GM18951 (cell line): ENCODE results near the gene TOR1B.
A peak's percentile ranks its signal among the peaks of the same experiment; 100 is the strongest.
"Not testable (repeated sequence)": the region's sequence is repeated elsewhere in the genome, so short reads cannot be mapped to it uniquely, and the experiment has no call there.

Experiments used
- POLR2A ChIP-seq: IDR thresholded peaks from 4 replicates; pipeline ENCODE4 v1.6.1; 2011; ENCODE audit warnings: mild to moderate bottlenecking; ENCODE audit not compliant: insufficient read length, insufficient read depth; ENCODE audit errors: extremely low read depth
- in situ Hi-C: fragments of 300-500 bp; cut with MboI; formaldehyde crosslinking; loops from one replicate; pipeline ENCODE4 v1.12.0; 2022; ENCODE audit warnings: low sequenced_read_pairs, mixed read lengths, inconsistent platforms; ENCODE audit not compliant: unreplicated experiment

TOR1B gene, protein sequence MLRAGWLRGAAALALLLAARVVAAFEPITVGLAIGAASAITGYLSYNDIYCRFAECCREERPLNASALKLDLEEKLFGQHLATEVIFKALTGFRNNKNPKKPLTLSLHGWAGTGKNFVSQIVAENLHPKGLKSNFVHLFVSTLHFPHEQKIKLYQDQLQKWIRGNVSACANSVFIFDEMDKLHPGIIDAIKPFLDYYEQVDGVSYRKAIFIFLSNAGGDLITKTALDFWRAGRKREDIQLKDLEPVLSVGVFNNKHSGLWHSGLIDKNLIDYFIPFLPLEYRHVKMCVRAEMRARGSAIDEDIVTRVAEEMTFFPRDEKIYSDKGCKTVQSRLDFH

GRCh38 chr9:129802833-129803675 is at the start of gene TOR1B:
Gene TOR1B, plus strand, starts transcription at chr9:129803184. Its CDS starts 29 bp downstream, at chr9:129803213.
- TF ChIP-seq POLR2A, result peak; percentile 86
- in situ Hi-C loops, result no loop called here

- in situ Hi-C loops, result no loop called here
- TF ChIP-seq POLR2A, result no peak
Observed at GRCh38 chr9:129755151-129755550, 47.8 kb upstream of the TOR1B start.

DNA sequence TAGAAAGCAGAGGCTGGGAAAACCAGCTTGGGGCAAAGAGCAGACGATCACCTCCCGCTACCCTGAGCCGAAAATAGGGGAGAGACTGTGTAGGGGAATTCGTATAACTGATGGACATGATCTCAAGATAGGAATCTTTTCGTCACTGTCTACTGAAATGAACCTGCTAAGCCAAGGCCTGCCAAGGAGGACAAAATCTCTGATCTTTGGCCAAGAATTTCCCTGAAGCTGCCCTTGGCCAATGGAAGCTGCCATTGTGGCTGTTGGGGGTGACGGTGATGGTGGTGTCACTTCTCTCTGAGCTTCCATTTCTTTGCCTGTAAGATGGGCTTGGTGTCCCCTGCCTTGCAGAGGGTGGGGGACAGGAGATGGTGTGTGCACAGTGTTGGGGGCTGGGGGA is 46.8 kb upstream of the TOR1B start:
- TF ChIP-seq POLR2A, result no peak
- in situ Hi-C loops, result no loop called here

GRCh38 chr9:129757045-129757444 is 45.9 kb upstream of the TOR1B start:
- in situ Hi-C loops, result no loop called here
- TF ChIP-seq POLR2A, result no peak

DNA sequence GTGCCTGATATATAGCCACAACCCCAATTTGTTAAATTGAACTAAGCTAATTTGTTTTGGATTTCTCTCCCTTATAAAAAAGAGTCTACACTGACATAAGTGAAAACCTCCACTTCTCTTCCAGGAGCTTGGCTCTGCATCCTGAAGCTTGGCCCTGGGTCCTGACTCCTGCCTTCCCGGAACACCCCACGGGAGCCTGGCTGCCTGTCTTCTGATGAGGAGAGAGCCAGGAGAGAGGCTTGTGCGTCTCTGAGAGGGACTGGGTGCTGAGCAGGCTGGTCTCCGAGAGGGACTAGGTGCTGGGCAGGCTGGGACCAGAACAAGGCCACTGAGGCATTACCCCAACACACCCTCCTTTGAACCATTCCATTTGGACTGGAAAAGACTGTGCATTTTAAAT is 43.7 kb upstream of the TOR1B start:
- in situ Hi-C loops, result no loop called here
- no peak for TF ChIP-seq POLR2A

DNA sequence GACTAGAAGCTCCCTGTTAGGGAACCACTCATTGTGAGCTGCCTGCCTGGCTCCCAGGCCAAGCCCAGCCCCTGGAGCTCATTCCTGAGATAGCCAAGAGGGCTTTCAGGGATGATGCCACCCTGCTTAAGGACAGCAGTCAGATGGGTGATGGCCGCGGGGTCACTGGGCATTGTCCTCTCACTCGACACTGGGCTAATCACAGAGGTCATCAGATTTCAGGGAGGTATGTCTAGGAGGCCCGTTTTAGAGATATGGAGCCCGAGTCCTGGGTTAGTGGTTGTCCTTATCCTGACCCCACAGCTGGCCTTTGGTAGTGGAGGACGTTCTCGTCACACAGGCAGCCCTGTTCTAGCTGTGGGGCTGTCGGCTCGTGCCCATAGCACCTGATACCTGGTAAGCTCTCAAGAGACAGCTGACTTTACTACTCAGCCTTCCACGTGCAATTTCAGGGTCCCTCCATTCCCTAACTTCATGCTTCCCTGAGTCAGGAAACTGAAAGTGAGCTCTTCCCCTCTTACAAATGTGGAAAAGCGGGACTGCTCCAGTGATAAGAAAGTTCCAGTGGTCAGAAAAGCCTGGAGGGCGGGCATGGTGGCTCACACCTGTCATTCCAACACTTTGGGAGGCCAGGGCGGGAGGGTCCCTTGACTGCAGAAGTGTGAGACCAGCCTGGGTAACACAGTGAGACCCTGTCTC is 43.0 kb upstream of the TOR1B start:
- in situ Hi-C loops, result no loop called here
- TF ChIP-seq POLR2A, result no peak

- in situ Hi-C loops, result not testable (repeated sequence)
Observed at GRCh38 chr9:129760784-129761183, 42.2 kb upstream of the TOR1B start.

GRCh38 chr9:129761293-129761900 is 41.6 kb upstream of the TOR1B start:
- no peak for TF ChIP-seq POLR2A
- in situ Hi-C loops, result no loop called here

DNA sequence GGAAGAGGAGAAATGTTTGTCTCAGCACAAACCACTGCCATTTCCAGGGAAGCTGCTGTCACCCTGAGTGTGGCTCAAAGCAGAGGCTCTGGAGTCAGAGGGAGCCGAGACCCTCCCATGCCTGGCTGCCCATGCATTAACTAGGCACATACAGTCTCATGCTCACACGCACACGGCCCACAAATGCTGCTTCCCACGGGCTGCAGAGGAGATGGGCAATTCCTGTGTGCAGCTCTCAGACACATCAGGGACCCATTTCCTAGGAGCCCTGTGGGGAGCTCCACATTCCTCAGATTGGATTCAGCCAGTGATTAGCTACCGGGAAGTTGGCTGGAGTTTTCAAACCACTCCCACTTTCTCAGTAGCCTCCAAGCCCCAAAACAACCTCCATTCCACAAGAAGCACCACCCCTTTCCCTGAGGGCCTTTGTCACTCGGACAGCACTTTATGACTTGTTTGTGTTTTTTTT is 41.0 kb upstream of the TOR1B start:
- TF ChIP-seq POLR2A, result no peak
- in situ Hi-C loops, result no loop called here

GRCh38 chr9:129762370-129762984 is 40.5 kb upstream of the TOR1B start:
- in situ Hi-C loops, result not testable (repeated sequence)

- in situ Hi-C loops, result no loop called here
Observed at GRCh38 chr9:129762985-129763926, 39.7 kb upstream of the TOR1B start.

More at GRCh38 chr9:129762985-129763926, 39.7 kb upstream of the TOR1B start:
- no peak for TF ChIP-seq POLR2A
